Cardiac septum (tissue), 1 donor: Measurements from ENCODE around the gene CRNN. TPM values are rescaled to one million over a fixed set of nuclear protein-coding genes. Genes with fewer than 3 reads are reported as not detected.

Experiments
- DNase-seq: peaks from one replicate; pipeline ENCODE4 v3.0.0-alpha.2; 2020; ENCODE audit warnings: low spot score
- intact Hi-C: fragments of 100-400 bp; cut with DNase I; formaldehyde crosslinking; loops from one replicate; pipeline ENCODE4 v1.14.0; 2022
- total RNA-seq: library from RNA; stranded (reverse); fragmentation: NEBNext Ultra II Directional; extraction: Animal tissue kit (Norgen Biotek cat#: 25700); gene quantifications from one replicate; pipeline ENCODE4 v1.2.1, GENCODE V29; 2021
- donor health status: DM: no; HTN: no; CAD: no.

Gene CRNN
- total RNA-seq, 1 donor from 2014 or later = not detected

- intact Hi-C loops = no loop called here
- DNase-seq = no peak
These were observed 54.2 kb downstream of the CRNN start, which contains the start of gene FLG2 for GRCh38 chr1:152359906-152360305. Gene FLG2, minus strand, starts transcription at chr1:152360006. Its CDS starts 1,122 bp downstream, at chr1:152358884.

Other genes starting within 250 kb of the CRNN start
- not detected for gene HRNR, start 190.1 kb downstream of the CRNN start, total RNA-seq
- gene FLG, start 89.0 kb downstream of the CRNN start, total RNA-seq = 0.03 TPM
- gene FLG2, start 54.3 kb downstream of the CRNN start, total RNA-seq = not detected
- gene LCE5A, start 96.5 kb upstream of the CRNN start, total RNA-seq = not detected
- gene CRCT1, start 100.2 kb upstream of the CRNN start, total RNA-seq = not detected
- gene LCE3E, start 152.5 kb upstream of the CRNN start, total RNA-seq = not detected
- gene LCE3D, start 166.3 kb upstream of the CRNN start, total RNA-seq = not detected
- gene LCE3C, start 186.0 kb upstream of the CRNN start, total RNA-seq = not detected
- gene LCE3B, start 199.5 kb upstream of the CRNN start, total RNA-seq = not detected
- gene LCE3A, start 208.8 kb upstream of the CRNN start, total RNA-seq = not detected
- not detected for gene LCE2D, start 249.1 kb upstream of the CRNN start, total RNA-seq